Stomach (tissue), 9 donors: ENCODE data around the gene DYNC2I2. TPM values are rescaled to one million over a fixed set of nuclear protein-coding genes. Genes with fewer than 3 reads are reported as not detected.
"Not testable (repeated sequence)": the region's sequence is repeated elsewhere in the genome, so short reads cannot be mapped to it uniquely, and the experiment has no call there.

Source experiments
- DNase-seq, 2 donors: peaks; one replicate each; pipeline versions ENCODE4 v3.0.0 to v3.0.0-alpha.2; 2013 to 2019
- H3K27ac ChIP-seq, 5 donors: fragments of 200-600 bp in 4 of 5; sonication (generic) in 4 of 5; one replicate each; pipeline ENCODE4 v1.5.1; 2013 to 2019; ENCODE audit warnings: mild to moderate bottlenecking in 1 of 5, moderate library complexity in 1 of 5
- H3K27me3 ChIP-seq, 3 donors: fragments of 200-600 bp; sonication (generic); one replicate each; pipeline ENCODE4 v1.5.1; 2017 to 2019; ENCODE audit warnings: mixed run types in 1 of 3
- H3K36me3 ChIP-seq, 4 donors: fragments of 200-600 bp; sonication (generic); 1 replicate in 3 of 4; 2 replicates in 1 of 4; pipeline ENCODE4 v1.5.1; 2016 to 2019
- H3K4me1 ChIP-seq, 4 donors: fragments of 200-600 bp; sonication (generic); one replicate each; pipeline ENCODE4 v1.5.1; 2016 to 2019
- H3K4me3 ChIP-seq, 4 donors: fragments of 200-600 bp; sonication (generic) in 3 of 4; one replicate each; pipeline ENCODE4 v1.5.1; 2016 to 2019; ENCODE audit warnings: mild to moderate bottlenecking in 1 of 4
- H3K9me3 ChIP-seq, 4 donors: fragments of 200-600 bp; sonication (generic); one replicate each; pipeline ENCODE4 v1.5.1; 2016 to 2019
- EP300 ChIP-seq: sonication (generic); formaldehyde crosslinking; IDR thresholded peaks from one replicate; pipeline ENCODE4 v1.6.1; 2017; ENCODE audit warnings: antibody characterized with exemption
- POLR2A ChIP-seq, 4 donors: fragments of 450-650 bp; IDR thresholded peaks; one replicate each; pipeline ENCODE4 v1.6.1; 2016; ENCODE audit warnings: antibody characterized with exemption in 4 of 4, control low read depth in 2 of 4, mild to moderate bottlenecking in 1 of 4, moderate library complexity in 1 of 4
- POLR2AphosphoS5 ChIP-seq, 3 donors: sonication (generic); formaldehyde crosslinking; IDR thresholded peaks; one replicate each; pipeline ENCODE4 v1.6.1; 2016; ENCODE audit warnings: antibody characterized with exemption in 3 of 3
- WGBS, 5 donors: extraction: QIAGEN DNeasy Blood & Tissue Kit in 3 of 5; methylation state at CpG; one replicate each; pipeline versions ENCODE4 v1.1.5 to v1.1.7; 2013 to 2018; 5-methylcytosine and 5-hydroxymethylcytosine counted together
- intact Hi-C: fragments of 100-400 bp; cut with DNase I; formaldehyde crosslinking; loops from one replicate; pipeline ENCODE4 v1.15.1; 2023; ENCODE audit warnings: low total_unique reads
- polyA plus RNA-seq, 3 donors: library from polyadenylated mRNA; stranded (reverse); fragments of 200-250 nt; gene quantifications; one replicate each; pipeline ENCODE4 v1.2.3, GENCODE V29; 2013
- total RNA-seq, 5 donors: library from RNA; depleted of rRNA; stranded (reverse); fragments of >200 nt; gene quantifications; one replicate each; pipeline versions ENCODE4 v1.1.0 to v1.2.3, GENCODE V29; 2014 to 2016
- TF ChIP-seq, protein P1 (sequence below), 7 experiments: fragments of 450-650 bp in 4 of 7; fragments of 200-600 bp in 3 of 7; sonication (generic) in 3 of 7; IDR thresholded peaks; one replicate each; pipeline ENCODE4 v1.5.1; 2016 to 2019; ENCODE audit warnings: antibody characterized with exemption in 7 of 7, control low read depth in 2 of 7, mild to moderate bottlenecking in 1 of 7
- donor health status: healthy with polysubstance abuse.
- donor health status: Bipolar disorder and iron deficiency.
- donor health status: healthy.

The DYNC2I2 gene
- total and polyA plus RNA-seq, 8 donors: 2.9 to 125 (median 53.3) TPM

DNA sequence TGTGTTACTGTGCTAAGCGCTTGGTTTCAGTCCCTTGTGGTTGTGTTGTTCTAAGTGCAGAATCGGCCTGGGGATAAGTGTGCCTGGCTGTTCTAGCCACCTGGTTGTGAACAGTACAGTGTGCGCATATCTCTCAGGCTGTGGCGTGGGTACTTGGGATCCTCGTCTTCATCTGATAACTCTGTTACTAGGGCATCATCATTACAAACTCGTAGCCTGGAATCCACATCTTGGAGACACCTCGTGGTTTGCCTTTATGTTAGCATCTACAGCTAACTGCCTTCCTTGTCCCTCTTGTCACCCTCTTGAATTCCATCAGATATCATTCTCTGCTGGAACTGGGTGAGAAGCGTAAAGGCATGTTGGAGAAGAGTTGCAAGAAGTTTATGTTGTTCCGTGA is 62.8 kb downstream of the DYNC2I2 start:
- intact Hi-C loops: no loop called here
- TF ChIP-seq EP300 (no peak), POLR2AphosphoS5 (IDR thresholded peaks at IDR 0.05) (no peak), POLR2A (IDR thresholded peaks at IDR 0.05) (no peak)
- TF ChIP-seq, protein P1, sequence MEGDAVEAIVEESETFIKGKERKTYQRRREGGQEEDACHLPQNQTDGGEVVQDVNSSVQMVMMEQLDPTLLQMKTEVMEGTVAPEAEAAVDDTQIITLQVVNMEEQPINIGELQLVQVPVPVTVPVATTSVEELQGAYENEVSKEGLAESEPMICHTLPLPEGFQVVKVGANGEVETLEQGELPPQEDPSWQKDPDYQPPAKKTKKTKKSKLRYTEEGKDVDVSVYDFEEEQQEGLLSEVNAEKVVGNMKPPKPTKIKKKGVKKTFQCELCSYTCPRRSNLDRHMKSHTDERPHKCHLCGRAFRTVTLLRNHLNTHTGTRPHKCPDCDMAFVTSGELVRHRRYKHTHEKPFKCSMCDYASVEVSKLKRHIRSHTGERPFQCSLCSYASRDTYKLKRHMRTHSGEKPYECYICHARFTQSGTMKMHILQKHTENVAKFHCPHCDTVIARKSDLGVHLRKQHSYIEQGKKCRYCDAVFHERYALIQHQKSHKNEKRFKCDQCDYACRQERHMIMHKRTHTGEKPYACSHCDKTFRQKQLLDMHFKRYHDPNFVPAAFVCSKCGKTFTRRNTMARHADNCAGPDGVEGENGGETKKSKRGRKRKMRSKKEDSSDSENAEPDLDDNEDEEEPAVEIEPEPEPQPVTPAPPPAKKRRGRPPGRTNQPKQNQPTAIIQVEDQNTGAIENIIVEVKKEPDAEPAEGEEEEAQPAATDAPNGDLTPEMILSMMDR (IDR thresholded peaks at IDR 0.05): no peak

DNA sequence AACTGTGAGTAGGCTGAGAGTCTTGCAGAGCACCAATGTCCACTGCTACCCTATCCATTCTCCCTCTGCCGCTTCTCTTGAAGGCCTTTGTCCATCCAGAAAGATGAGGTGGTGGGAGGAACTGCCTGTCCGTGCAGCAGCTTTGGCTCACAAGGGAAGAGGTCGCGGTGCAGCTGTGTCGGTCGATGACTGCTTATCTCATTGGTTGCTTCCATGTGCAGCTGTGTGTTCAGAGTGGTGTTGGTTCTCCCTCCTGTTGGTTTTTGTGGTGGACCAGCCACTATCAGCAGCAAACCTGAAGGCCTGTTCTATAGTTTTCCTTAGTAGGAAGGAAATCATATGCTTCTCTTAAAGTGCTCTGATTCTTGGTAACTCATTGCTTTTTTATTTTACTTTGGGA is 63.6 kb downstream of the DYNC2I2 start:
- intact Hi-C loops: no loop called here
- Histone ChIP-seq H3K36me3 (peaks cover 86 to 100% (median 100%) of the 10 kb centered on the region in 4 donors), H3K27ac (no peak overlapping the region), H3K4me3 (no peak overlapping the region), H3K9me3 (no peaks in the 10 kb centered on the region), H3K4me1 (no peaks in the 10 kb centered on the region), H3K27me3 (no peaks in the 10 kb centered on the region)
- 78 to 90% (median 85%) methylated on average over 6 of the region's 6 CpGs for WGBS, 5 donors
- no peak for TF ChIP-seq POLR2A (IDR thresholded peaks at IDR 0.05)
- no peak for TF ChIP-seq EP300
- TF ChIP-seq POLR2AphosphoS5 (IDR thresholded peaks at IDR 0.05): no peak
- TF ChIP-seq, protein P1 (IDR thresholded peaks at IDR 0.05): no peak
- no peak for DNase-seq

More for the DNA sequence above, 62.8 kb downstream of the DYNC2I2 start:
- H3K4me1 ChIP-seq: no peaks in the 10 kb centered on the region
- no peaks in the 10 kb centered on the region for H3K9me3 ChIP-seq
- 90 to 93% (median 92%) methylated on average over 9 of the region's 9 CpGs for WGBS, 5 donors
- H3K4me3 ChIP-seq: no peak overlapping the region
- no peak overlapping the region for H3K27ac ChIP-seq
- no peak for DNase-seq
- peaks cover 86 to 100% (median 100%) of the 10 kb centered on the region in 4 donors for H3K36me3 ChIP-seq
- H3K27me3 ChIP-seq: no peaks in the 10 kb centered on the region

DNA sequence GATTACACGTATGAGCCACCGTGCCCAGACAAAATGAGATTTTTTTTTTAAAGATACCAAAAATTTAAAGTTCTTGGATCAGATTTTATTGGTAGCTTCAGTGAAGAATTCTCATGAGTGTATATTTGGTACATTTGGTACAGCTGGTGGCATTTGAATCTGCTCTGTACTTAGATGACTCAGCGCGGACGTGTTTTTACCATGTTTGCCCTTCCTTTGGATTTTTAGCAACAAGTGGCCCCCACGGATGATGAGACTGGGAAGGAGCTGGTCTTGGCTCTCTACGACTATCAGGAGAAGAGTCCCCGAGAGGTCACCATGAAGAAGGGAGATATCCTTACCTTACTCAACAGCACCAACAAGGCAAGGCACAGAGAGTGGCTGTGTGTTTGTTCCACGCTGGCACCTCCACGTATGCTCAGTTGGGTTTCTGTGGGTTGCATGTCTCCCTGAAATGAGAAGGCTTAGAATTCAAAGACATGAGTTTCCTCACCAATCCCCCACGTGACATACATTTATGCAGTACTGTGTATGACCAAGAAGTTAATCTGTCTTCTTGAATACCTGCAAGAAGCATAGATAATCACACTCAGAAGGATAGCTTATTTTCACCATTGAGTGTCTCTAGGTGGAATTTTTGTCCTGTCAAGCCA is 67.9 kb downstream of the DYNC2I2 start:
- intact Hi-C loops: no loop called here
- peaks cover 91 to 100% (median 100%) of the 10 kb centered on the region in 4 donors for H3K36me3 ChIP-seq
- 89 to 95% (median 94%) methylated on average over 11 of the region's 11 CpGs for WGBS, 5 donors

GRCh38 chr9:128587453-128587852 is 69.2 kb downstream of the DYNC2I2 start:
- Histone ChIP-seq H3K9me3 (no peaks in the 10 kb centered on the region), H3K4me1 (no peaks in the 10 kb centered on the region), H3K27me3 (no peaks in the 10 kb centered on the region), H3K27ac (no peak overlapping the region), H3K4me3 (no peak overlapping the region), H3K36me3 (peaks cover 93 to 100% (median 100%) of the 10 kb centered on the region in 4 donors)
- 59 to 77% (median 70%) methylated on average over 6 of the region's 6 CpGs for WGBS, 5 donors
- intact Hi-C loops: no loop called here
- DNase-seq: peak in 1 of 2 donors; percentile 20
- TF ChIP-seq, protein P1 (IDR thresholded peaks at IDR 0.05): no peak
- TF ChIP-seq EP300 (no peak), POLR2AphosphoS5 (IDR thresholded peaks at IDR 0.05) (no peak), POLR2A (IDR thresholded peaks at IDR 0.05) (no peak)

More for the DNA sequence above, 67.9 kb downstream of the DYNC2I2 start:
- DNase-seq: no peak
- Histone ChIP-seq H3K27ac (no peak overlapping the region), H3K4me1 (no peaks in the 10 kb centered on the region), H3K27me3 (no peaks in the 10 kb centered on the region), H3K4me3 (no peak overlapping the region), H3K9me3 (no peaks in the 10 kb centered on the region)
- TF ChIP-seq POLR2A (IDR thresholded peaks at IDR 0.05) (no peak), POLR2AphosphoS5 (IDR thresholded peaks at IDR 0.05) (no peak), EP300 (no peak)
- TF ChIP-seq, protein P1 (IDR thresholded peaks at IDR 0.05): no peak

DNA sequence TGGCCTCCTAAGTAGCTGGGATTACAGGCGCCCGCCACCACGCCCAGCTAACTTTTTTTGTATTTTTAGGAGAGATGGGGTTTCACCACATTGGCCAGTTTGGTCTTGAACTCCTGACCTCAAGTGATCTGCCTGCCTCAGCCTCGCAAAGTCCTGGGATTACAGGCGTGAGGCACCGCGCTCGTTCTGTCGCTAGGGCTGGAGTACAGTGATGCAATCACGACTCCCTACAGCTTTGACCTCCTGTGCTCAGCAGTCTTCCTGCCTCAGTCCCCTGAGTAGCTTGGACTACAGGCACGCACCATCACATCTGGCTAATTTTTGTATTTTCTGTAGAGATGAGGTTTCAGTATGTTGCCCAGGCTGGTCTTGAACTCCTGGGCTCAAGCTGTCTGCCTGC is 69.7 kb downstream of the DYNC2I2 start:
- H3K4me1 ChIP-seq, intact Hi-C loops, DNase-seq, H3K27ac ChIP-seq, H3K27me3 ChIP-seq, H3K9me3 ChIP-seq, H3K4me3 ChIP-seq: not testable (repeated sequence)
- H3K36me3 ChIP-seq: peaks cover 93 to 100% (median 100%) of the 10 kb centered on the region in 4 donors
- WGBS, 5 donors: 89 to 94% (median 92%) methylated on average over 11 of the region's 11 CpGs

- DNase-seq, H3K27ac ChIP-seq, H3K4me3 ChIP-seq, intact Hi-C loops, H3K27me3 ChIP-seq, H3K4me1 ChIP-seq, H3K9me3 ChIP-seq: not testable (repeated sequence)
- WGBS, 5 donors: 78 to 87% (median 83%) methylated on average over 8 of the region's 8 CpGs
- H3K36me3 ChIP-seq: peaks cover 90 to 100% (median 100%) of the 10 kb centered on the region in 4 donors
These were observed 71.5 kb downstream of the DYNC2I2 start for GRCh38 chr9:128585155-128585554.
